Pulmonary artery endothelial cell (primary cell): ENCODE measurements around the gene RCAN3. TPM values are rescaled to one million over a fixed set of nuclear protein-coding genes. Genes with fewer than 3 reads are reported as not detected.

ENCODE experiments used
- DNase-seq: peaks from one replicate; pipeline ENCODE4 v3.0.0-alpha.2; 2011; ENCODE audit warnings: low read depth, low spot score
- total RNA-seq: library from RNA; depleted of rRNA; stranded (reverse); fragments of >200 nt; gene quantifications from 2 replicates; pipeline ENCODE4 v1.2.3, GENCODE V29; 2014

RCAN3 gene
- total RNA-seq, 1 donor from 2014 or later: 3.1 TPM

DNA sequence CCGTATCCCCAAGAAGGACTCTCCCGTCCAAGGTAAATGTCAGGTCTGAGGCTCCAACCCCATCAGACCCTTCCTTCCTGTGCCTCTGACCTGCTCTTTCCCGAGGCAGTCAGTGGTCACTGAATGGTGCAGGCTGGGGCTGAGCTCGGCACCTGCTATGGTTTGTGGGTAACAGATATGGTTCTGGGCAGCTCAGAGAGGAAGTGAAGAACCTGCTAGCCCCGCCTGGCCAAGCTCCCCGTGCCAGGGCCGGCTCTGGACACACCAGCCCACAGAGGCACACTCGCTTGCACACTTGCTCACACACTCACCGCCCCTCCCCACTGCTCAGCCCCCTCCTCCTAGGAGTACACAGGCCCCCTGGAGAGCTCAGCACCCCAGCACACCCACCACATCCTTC, 69.7 kb downstream of the RCAN3 start:
- DNase-seq: no peak

DNA sequence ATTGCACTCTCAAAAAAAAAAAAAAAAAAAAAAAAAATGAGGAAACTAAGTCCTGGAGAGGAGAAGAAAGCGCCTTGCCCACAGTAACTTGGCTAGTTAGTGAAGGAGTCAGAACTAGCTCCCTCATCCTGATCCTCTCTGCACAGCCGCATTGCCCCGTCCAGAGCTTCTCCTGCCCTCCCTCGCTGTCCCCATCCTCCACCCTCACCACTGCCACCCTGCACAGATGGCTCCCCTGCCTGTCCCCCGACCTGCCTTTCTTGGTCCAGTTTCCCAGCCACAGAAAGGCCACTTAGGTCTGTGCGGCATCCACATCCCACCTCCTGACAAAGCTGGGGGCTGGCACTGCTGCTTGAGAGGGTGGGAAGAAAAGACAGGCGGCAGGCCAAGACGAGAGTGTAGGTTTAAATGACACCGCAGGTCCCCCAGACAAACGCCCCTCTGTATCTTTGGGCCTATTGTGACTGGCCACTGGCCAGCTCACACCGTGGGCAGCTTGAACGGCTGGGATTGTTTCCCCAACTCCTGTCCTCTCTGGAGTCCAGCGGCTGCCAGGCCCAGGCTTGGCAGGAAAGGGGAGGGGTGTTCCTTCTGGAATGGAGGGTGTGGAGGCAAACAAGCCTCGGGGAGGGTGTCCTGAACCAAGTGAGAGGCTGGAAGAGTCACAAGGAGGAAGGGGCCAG, 73.4 kb downstream of the RCAN3 start:
- no peak for DNase-seq

- DNase-seq: no peak
Measured at GRCh38 chr1:24578846-24579245, 76.2 kb downstream of the RCAN3 start.

- DNase-seq: no peak
Measured at GRCh38 chr1:24580756-24581155, 78.1 kb downstream of the RCAN3 start.

DNA sequence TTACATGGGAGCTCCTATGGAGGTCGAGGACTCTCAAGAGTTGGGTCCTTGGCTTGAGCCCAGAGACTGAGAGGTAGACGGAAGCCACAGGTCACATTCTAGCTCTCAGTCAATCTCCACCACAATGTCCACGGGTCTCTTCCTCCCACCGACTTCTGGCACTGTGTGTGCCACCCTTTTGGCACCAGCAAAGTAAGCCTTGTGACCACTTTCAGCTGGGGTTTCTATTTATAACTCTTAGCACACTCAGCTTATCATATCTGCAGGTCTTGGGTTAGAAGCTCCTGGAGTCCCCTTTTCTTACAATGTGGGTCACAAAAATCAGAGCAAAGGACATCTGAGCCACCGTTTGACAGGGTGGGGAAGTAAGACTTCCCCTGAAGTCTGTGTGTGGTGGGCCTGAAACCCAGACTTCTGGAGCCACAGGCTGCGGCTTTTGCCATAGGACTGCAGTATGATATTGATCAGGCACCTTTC, 81.6 kb downstream of the RCAN3 start:
- no peak for DNase-seq

DNA sequence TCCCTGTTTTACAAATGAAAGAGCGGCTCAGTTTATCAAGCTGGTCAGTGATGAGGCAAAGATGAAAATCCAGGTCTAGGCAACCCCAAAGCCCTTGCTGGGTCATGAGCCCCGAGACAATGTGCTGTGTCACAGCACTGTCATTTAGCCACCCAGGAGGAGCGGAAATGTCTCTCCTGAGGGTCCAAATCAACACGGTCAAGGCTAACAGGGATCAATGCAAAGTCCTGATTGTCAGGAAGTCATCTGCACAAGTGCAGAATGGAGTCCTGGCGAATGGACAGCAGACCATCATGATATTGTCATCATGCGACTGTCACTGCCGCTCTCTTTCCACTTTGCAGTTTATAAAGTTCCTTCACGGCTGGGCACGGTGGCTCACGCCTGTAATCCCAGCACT, 83.5 kb downstream of the RCAN3 start:
- no peak for DNase-seq

GRCh38 chr1:24586970-24587820, 84.6 kb downstream of the RCAN3 start:
- peak; percentile 10 for DNase-seq

- DNase-seq: no peak
Measured at GRCh38 chr1:24588573-24588972, 85.9 kb downstream of the RCAN3 start.

GRCh38 chr1:24589200-24589599, 86.6 kb downstream of the RCAN3 start:
- no peak for DNase-seq

Other genes with a start within 250 kb of the RCAN3 start
- not detected in 2 replicates for gene GRHL3, start 183.5 kb upstream of the RCAN3 start, total RNA-seq
- gene STPG1, start 89.1 kb upstream of the RCAN3 start, total RNA-seq: 4.6 and 4.7 TPM in 2 replicates
- 28.1 and 31.1 TPM in 2 replicates for gene NIPAL3, start 87.0 kb upstream of the RCAN3 start, total RNA-seq
- not detected in 2 replicates for gene NCMAP, start 53.3 kb downstream of the RCAN3 start, total RNA-seq
- 24.5 and 27.3 TPM in 2 replicates for gene SRRM1, start 140.5 kb downstream of the RCAN3 start, total RNA-seq
- 358 and 394 TPM in 2 replicates for gene CLIC4, start 242.6 kb downstream of the RCAN3 start, total RNA-seq